ENCODE data around the gene SH2D5.

DNA sequence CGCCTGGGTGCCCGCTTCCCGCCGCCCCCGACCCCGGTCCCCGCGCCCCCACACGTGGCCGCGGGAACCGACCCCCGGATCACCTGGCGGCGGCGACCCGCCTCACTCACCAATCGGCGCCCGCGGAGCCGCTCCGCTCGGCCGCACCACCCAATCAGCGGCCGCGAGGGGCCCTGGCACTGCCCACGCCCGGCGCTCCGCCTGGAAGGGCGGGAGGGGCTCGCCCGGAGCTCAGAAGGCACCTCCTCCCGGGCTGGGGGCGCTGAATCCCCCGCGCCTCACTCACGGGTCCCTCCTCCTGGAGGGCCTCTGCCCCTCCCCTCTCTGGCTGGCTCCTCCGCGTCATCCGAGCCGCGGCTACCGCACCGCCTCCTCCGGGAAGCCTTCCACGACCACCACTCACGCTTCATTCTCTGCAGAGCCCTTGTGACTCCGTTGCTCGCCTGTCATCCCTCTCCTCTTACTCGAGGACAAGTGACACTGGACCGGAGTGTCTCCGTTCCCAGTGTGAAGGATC lies 374 bp downstream of the SH2D5 start:
- TF ChIP-seq POLR2A (IDR thresholded peaks at IDR 0.05) (no peak), EP300 (IDR thresholded peaks at IDR 0.05) (no peak)
- TF ChIP-seq, protein P1, sequence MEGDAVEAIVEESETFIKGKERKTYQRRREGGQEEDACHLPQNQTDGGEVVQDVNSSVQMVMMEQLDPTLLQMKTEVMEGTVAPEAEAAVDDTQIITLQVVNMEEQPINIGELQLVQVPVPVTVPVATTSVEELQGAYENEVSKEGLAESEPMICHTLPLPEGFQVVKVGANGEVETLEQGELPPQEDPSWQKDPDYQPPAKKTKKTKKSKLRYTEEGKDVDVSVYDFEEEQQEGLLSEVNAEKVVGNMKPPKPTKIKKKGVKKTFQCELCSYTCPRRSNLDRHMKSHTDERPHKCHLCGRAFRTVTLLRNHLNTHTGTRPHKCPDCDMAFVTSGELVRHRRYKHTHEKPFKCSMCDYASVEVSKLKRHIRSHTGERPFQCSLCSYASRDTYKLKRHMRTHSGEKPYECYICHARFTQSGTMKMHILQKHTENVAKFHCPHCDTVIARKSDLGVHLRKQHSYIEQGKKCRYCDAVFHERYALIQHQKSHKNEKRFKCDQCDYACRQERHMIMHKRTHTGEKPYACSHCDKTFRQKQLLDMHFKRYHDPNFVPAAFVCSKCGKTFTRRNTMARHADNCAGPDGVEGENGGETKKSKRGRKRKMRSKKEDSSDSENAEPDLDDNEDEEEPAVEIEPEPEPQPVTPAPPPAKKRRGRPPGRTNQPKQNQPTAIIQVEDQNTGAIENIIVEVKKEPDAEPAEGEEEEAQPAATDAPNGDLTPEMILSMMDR (IDR thresholded peaks at IDR 0.05): no peak

Measured in ovary (tissue), 3 donors.